ENCODE results near the gene AMOTL1. TPM values are rescaled to one million over a fixed set of nuclear protein-coding genes. Genes with fewer than 3 reads are reported as not detected.

AMOTL1 gene
- total and polyA plus RNA-seq, 11 donors: 6.2 to 76.0 (median 50.9) TPM

DNA sequence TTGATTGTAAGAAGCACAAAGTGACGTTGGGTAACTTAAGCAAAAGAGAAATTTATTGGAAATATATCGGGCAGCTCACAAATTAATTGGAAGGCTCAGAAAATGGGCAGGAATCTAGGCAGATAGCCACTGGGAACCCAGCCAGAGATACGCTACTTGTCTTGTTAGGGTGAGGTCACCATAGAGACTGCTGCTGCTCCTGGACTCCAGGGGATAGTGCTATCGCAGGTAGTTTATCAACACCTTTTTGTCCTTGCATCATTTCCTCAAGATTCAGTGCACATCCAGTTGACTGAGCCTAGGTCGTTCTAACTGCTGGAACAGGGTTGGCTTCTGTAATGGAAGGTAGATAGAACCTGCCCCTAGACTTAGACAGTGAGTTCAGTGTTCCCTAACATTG lies 19.6 kb downstream of the AMOTL1 start:
- H3K9me3 ChIP-seq: no peaks in the 10 kb centered on the region
- peak overlapping the region in 1 of 12 donors; percentile 40 for H3K27ac ChIP-seq
- intact Hi-C loops (cut with DNase I): loop anchor here in 3 of 10 donors (5.0 to 10.0 kb wide), 3 partner anchors 87 to 110 kb away; no protein-coding TSS in a partner anchor
- ATAC-seq (no peak), DNase-seq (no peak)
- H3K4me1 ChIP-seq: peaks cover 2 to 86% (median 53%) of the 10 kb centered on the region in 12 donors
- WGBS, 4 donors: 65 to 77% (median 73%) methylated on average over 5 of the region's 5 CpGs
- no peak overlapping the region for H3K4me3 ChIP-seq
- H3K36me3 ChIP-seq: no peaks in the 10 kb centered on the region
- H3K27me3 ChIP-seq: no peaks in the 10 kb centered on the region
- TF ChIP-seq, protein P1, sequence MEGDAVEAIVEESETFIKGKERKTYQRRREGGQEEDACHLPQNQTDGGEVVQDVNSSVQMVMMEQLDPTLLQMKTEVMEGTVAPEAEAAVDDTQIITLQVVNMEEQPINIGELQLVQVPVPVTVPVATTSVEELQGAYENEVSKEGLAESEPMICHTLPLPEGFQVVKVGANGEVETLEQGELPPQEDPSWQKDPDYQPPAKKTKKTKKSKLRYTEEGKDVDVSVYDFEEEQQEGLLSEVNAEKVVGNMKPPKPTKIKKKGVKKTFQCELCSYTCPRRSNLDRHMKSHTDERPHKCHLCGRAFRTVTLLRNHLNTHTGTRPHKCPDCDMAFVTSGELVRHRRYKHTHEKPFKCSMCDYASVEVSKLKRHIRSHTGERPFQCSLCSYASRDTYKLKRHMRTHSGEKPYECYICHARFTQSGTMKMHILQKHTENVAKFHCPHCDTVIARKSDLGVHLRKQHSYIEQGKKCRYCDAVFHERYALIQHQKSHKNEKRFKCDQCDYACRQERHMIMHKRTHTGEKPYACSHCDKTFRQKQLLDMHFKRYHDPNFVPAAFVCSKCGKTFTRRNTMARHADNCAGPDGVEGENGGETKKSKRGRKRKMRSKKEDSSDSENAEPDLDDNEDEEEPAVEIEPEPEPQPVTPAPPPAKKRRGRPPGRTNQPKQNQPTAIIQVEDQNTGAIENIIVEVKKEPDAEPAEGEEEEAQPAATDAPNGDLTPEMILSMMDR (IDR thresholded peaks at IDR 0.05): no peak
- no peak for TF ChIP-seq POLR2A (IDR thresholded peaks at IDR 0.05)

DNA sequence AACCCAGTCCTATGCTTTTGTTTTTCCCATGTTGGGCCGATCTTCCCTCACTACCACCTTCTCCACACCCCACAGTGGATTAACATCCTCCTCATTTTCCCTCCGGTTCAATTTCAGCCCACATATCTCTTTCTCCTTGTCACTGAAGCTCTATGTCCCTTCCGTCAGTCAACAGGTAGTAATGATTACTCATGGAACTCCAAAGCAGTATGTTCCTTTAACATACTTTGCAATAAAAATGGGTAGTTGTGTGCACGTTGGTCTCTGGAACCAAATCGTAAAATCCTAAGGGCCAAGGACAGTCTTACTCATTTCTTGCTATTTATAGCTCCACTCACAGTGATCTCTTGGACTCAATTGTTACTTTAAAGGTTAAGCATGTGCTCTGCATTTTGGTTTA lies 20.2 kb downstream of the AMOTL1 start:
- 47 to 62% (median 49%) methylated on average over 5 of the region's 5 CpGs for WGBS, 4 donors
- DNase-seq (no peak), ATAC-seq (peak in 1 of 4 donors; percentile 30)
- no peaks in the 10 kb centered on the region for H3K9me3 ChIP-seq
- TF ChIP-seq, protein P1 (IDR thresholded peaks at IDR 0.05): no peak
- TF ChIP-seq POLR2A (IDR thresholded peaks at IDR 0.05): no peak
- no peaks in the 10 kb centered on the region for H3K36me3 ChIP-seq
- H3K4me1 ChIP-seq: peaks cover 3 to 86% (median 58%) of the 10 kb centered on the region in 12 donors
- intact Hi-C loops (cut with DNase I): loop anchor here in 3 of 10 donors (5.0 to 10.0 kb wide), 3 partner anchors 86 to 109 kb away; no protein-coding TSS in a partner anchor
- H3K27me3 ChIP-seq: no peaks in the 10 kb centered on the region
- H3K27ac ChIP-seq: peak overlapping the region in 1 of 12 donors; percentile 40
- no peak overlapping the region for H3K4me3 ChIP-seq

DNA sequence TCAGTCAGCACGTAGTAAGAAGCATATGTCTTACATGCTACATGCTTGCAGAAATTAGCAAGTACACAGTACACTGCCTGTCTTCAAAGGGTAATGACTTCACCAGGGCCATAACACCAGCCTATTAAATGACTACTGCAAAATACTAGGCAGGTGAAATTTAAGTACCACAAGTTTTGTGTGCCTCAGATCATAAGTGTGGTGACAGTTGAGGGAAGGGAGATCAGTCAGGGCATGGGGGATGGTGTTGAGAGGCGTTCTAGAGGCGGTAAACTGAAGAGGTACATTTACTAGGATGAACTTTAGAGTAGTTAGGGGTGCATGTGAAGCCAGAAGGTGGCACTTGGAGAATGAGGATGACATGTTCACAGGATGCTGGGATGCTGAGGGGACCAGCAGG lies 22.0 kb downstream of the AMOTL1 start:
- intact Hi-C loops (cut with DNase I): loop anchor here in 2 of 10 donors (5.0 kb wide), 2 partner anchors 47 to 67 kb away; no protein-coding TSS in a partner anchor
- Histone ChIP-seq H3K4me3 (no peak overlapping the region), H3K27ac (no peak overlapping the region), H3K9me3 (no peaks in the 10 kb centered on the region), H3K36me3 (no peaks in the 10 kb centered on the region), H3K4me1 (peaks cover 7 to 88% (median 60%) of the 10 kb centered on the region in 12 donors), H3K27me3 (no peaks in the 10 kb centered on the region)
- no peak for TF ChIP-seq POLR2A (IDR thresholded peaks at IDR 0.05)
- TF ChIP-seq, protein P1 (IDR thresholded peaks at IDR 0.05): no peak
- 87 to 97% (median 94%) methylated on average over 3 of the region's 3 CpGs for WGBS, 4 donors
- DNase-seq (no peak), ATAC-seq (no peak)

DNA sequence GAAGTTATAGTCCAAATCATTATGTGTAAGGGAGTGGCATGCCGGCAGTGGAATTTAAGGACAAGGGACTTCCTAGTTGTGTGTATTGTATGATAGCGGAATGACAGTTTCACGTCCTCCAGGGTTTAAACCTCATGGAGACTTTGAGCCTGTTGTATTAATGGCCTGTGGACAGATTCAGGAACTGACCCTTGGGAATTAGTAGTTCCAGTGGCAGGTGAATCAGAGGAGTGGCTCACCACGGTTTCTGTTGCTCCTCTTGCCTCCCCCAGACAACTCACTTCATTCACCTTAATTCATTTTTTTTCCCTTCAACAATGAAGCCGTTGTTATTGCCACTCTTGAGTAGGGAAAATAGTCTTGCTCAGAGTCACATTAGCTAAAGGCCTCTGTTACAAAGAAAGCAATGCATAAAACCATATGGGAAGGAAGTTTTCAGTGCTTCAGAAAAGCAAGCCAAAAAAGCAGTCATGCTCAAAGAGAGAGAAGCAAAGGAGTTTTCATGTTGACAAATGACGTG lies 22.6 kb downstream of the AMOTL1 start:
- DNase-seq (no peak), ATAC-seq (no peak)
- Histone ChIP-seq H3K9me3 (no peaks in the 10 kb centered on the region), H3K36me3 (no peaks in the 10 kb centered on the region), H3K27ac (peak overlapping the region in 1 of 12 donors; percentile 36), H3K27me3 (no peaks in the 10 kb centered on the region), H3K4me1 (peaks cover 4 to 88% (median 58%) of the 10 kb centered on the region in 12 donors), H3K4me3 (no peak overlapping the region)
- intact Hi-C loops (cut with DNase I): loop anchor here in 2 of 10 donors (5.0 kb wide), 2 partner anchors 47 to 67 kb away; no protein-coding TSS in a partner anchor
- TF ChIP-seq, protein P1 (IDR thresholded peaks at IDR 0.05): no peak
- TF ChIP-seq POLR2A (IDR thresholded peaks at IDR 0.05): no peak
- 66 to 73% (median 68%) methylated on average over 6 of the region's 6 CpGs for WGBS, 4 donors
